IMR-90 (cell line): ENCODE measurements around the gene OMG. TPM values are rescaled to one million over a fixed set of nuclear protein-coding genes. Genes with fewer than 3 reads are reported as not detected.

ENCODE experiments used
- ATAC-seq: fragments of 200-7000 bp; cut with Tn5 transposase; 2 replicates; pipeline ENCODE4 v1.9.1; 2020; ENCODE audit warnings: low read depth, mild to moderate bottlenecking, moderate library complexity
- BruUV-seq: library from RNA; stranded (reverse); fragments of 400-500 nt; replicated peaks from 2 replicates; lab custom pipeline; 2021; lab: Mats Ljungman, UMichigan
- CTCF ChIA-PET: fragments of 300-600 bp; formaldehyde crosslinking; extraction: SDS; loops from one replicate; lab custom pipeline; 2021; ENCODE audit warnings: antibody characterized with exemption; lab: Yijun Ruan, JAX
- POLR2A ChIA-PET: fragments of 300-600 bp; sonication (Branson Sonifier 250); formaldehyde crosslinking; loops from one replicate; lab custom pipeline; 2022; ENCODE audit warnings: antibody characterized with exemption; ENCODE audit not compliant: unreplicated experiment; lab: Charles Lee
- DNase-seq: peaks from one replicate; pipeline ENCODE4 v3.0.0; 2013
- H2AFZ ChIP-seq: replicated peaks from 2 replicates; pipeline ENCODE3; 2013; ENCODE audit warnings: low read length, mild to moderate bottlenecking; ENCODE audit not compliant: poor library complexity
- H2AK5ac ChIP-seq: 2 replicates; pipeline ENCODE4 v1.6.1; 2013; ENCODE audit warnings: low read depth, low read length, inconsistent platforms
- H2AK9ac ChIP-seq: replicated peaks from 2 replicates; pipeline ENCODE3; 2013; ENCODE audit warnings: mild to moderate bottlenecking, low read depth, low read length, moderate library complexity; ENCODE audit not compliant: poor library complexity
- H2BK120ac ChIP-seq: 2 replicates; pipeline ENCODE4 v1.6.1; 2013; ENCODE audit warnings: low read depth, low read length, inconsistent platforms
- H2BK15ac ChIP-seq: 3 replicates; pipeline ENCODE4 v1.6.1; 2013; ENCODE audit warnings: low read depth, low read length, inconsistent platforms
- H2BK20ac ChIP-seq: 2 replicates; pipeline ENCODE4 v1.6.1; 2013; ENCODE audit warnings: low read depth, mild to moderate bottlenecking, inconsistent platforms, low read length, moderate library complexity
- H2BK5ac ChIP-seq: 2 replicates; pipeline ENCODE4 v1.6.1; 2013; ENCODE audit warnings: mild to moderate bottlenecking, low read depth, low read length, inconsistent platforms; ENCODE audit not compliant: poor library complexity, severe bottlenecking
- H3K14ac ChIP-seq: replicated peaks from 2 replicates; pipeline ENCODE4 v1.6.1; 2013; ENCODE audit warnings: low read depth, low read length, inconsistent platforms
- H3K18ac ChIP-seq: 2 replicates; pipeline ENCODE4 v1.6.1; 2013; ENCODE audit warnings: low read depth, low read length, control low read depth
- H3K23ac ChIP-seq: 2 replicates; pipeline ENCODE4 v1.6.1; 2013; ENCODE audit warnings: low read depth, low read length, inconsistent platforms
- H3K27ac ChIP-seq: 2 replicates; pipeline ENCODE4 v1.5.1; 2013; ENCODE audit warnings: mild to moderate bottlenecking, control low read depth, low read length; ENCODE audit not compliant: insufficient read depth
- H3K27me3 ChIP-seq: 2 replicates; pipeline ENCODE4 v1.6.1; 2013; ENCODE audit warnings: low read length; ENCODE audit not compliant: control insufficient read depth, insufficient read depth
- H3K36me3 ChIP-seq: 2 replicates; pipeline ENCODE4 v1.6.1; 2013; ENCODE audit warnings: low read length, mixed read lengths; ENCODE audit not compliant: control insufficient read depth, insufficient read depth
- H3K4ac ChIP-seq: 2 replicates; pipeline ENCODE4 v1.6.1; 2013; ENCODE audit warnings: low read depth, low read length, inconsistent platforms
- H3K4me1 ChIP-seq: 2 replicates; pipeline ENCODE4 v1.6.1; 2013; ENCODE audit warnings: low read length, mixed read lengths; ENCODE audit not compliant: control insufficient read depth, insufficient read depth
- H3K4me2 ChIP-seq: 2 replicates; pipeline ENCODE4 v1.6.1; 2013; ENCODE audit warnings: low read depth, mild to moderate bottlenecking, control low read depth, low read length, moderate library complexity
- H3K4me3 ChIP-seq: 2 replicates; pipeline ENCODE4 v1.5.1; 2013; ENCODE audit warnings: low read depth, mild to moderate bottlenecking, control low read depth, low read length, moderate library complexity; ENCODE audit not compliant: insufficient read depth
- H3K56ac ChIP-seq: 2 replicates; pipeline ENCODE4 v1.6.1; 2013; ENCODE audit warnings: low read length, inconsistent platforms; ENCODE audit not compliant: insufficient read depth; ENCODE audit errors: extremely low read depth
- H3K79me1 ChIP-seq, 2 experiments: 2 replicates each; pipeline ENCODE4 v1.6.1; 2013; ENCODE audit warnings: low read length in 2 of 2, inconsistent platforms in 1 of 2, low read depth in 1 of 2
- H3K9ac ChIP-seq: 2 replicates; pipeline ENCODE4 v1.6.1; 2013; ENCODE audit warnings: low read depth, low read length, control low read depth
- H3K9me1 ChIP-seq: 2 replicates; pipeline ENCODE4 v1.6.1; 2013; ENCODE audit warnings: low read length, inconsistent platforms; ENCODE audit not compliant: insufficient read depth
- H3K9me3 ChIP-seq: 2 replicates; pipeline ENCODE4 v1.6.1; 2013; ENCODE audit warnings: low read length; ENCODE audit not compliant: control insufficient read depth, insufficient read depth
- H4K20me1 ChIP-seq: 2 replicates; pipeline ENCODE4 v1.6.1; 2013; ENCODE audit warnings: low read length, inconsistent platforms; ENCODE audit not compliant: insufficient read depth
- H4K5ac ChIP-seq: 2 replicates; pipeline ENCODE4 v1.6.1; 2013; ENCODE audit warnings: mild to moderate bottlenecking, low read depth, low read length, control low read depth
- H4K8ac ChIP-seq, 2 experiments: 2 replicates each; pipeline ENCODE4 v1.6.1; 2013; ENCODE audit warnings: low read depth in 2 of 2, low read length in 2 of 2, control low read depth in 1 of 2, inconsistent platforms in 1 of 2
- H4K91ac ChIP-seq: 2 replicates; pipeline ENCODE4 v1.6.1; 2013; ENCODE audit warnings: low read depth, low read length, inconsistent platforms; ENCODE audit not compliant: insufficient read depth
- BHLHE40 ChIP-seq: fragments of 150-350 bp; IDR thresholded peaks from 2 replicates; pipeline ENCODE4 v1.6.1; 2016; ENCODE audit warnings: mild to moderate bottlenecking, low read depth, low read length
- CEBPB ChIP-seq: IDR thresholded peaks from 2 replicates; pipeline ENCODE4 v1.6.1; 2012; ENCODE audit warnings: low read depth, low read length, improper control_type of control experiment
- CHD1 ChIP-seq: IDR thresholded peaks from 2 replicates; pipeline ENCODE4 v1.6.1; 2012; ENCODE audit warnings: low read depth, low read length, improper control_type of control experiment
- CTCF ChIP-seq: conservative IDR thresholded peaks from 2 replicates; pipeline ENCODE4 v1.5.1; 2012; ENCODE audit warnings: mild to moderate bottlenecking, low read depth, low read length, improper control_type of control experiment
- FOS ChIP-seq: fragments of 150-350 bp; IDR thresholded peaks from 2 replicates; pipeline ENCODE4 v1.6.1; 2016; ENCODE audit warnings: low read depth, low read length
- MAFK ChIP-seq: IDR thresholded peaks from 2 replicates; pipeline ENCODE4 v1.6.1; 2012; ENCODE audit warnings: low read depth, low read length, improper control_type of control experiment
- MAZ ChIP-seq: IDR thresholded peaks from 2 replicates; pipeline ENCODE4 v1.6.1; 2012; ENCODE audit warnings: low read depth, mild to moderate bottlenecking, low read length, improper control_type of control experiment, moderate library complexity, borderline replicate concordance
- NFE2L2 ChIP-seq: fragments of 150-350 bp; IDR thresholded peaks from 2 replicates; pipeline ENCODE4 v1.6.1; 2016; ENCODE audit warnings: low read depth, mild to moderate bottlenecking, low read length
- POLR2A ChIP-seq: IDR thresholded peaks from 2 replicates; pipeline ENCODE4 v1.6.1; 2012; ENCODE audit warnings: mild to moderate bottlenecking, low read depth, low read length
- RFX5 ChIP-seq: IDR thresholded peaks from 2 replicates; pipeline ENCODE4 v1.8.0; 2012; ENCODE audit warnings: low read depth, mild to moderate bottlenecking, low read length, moderate library complexity
- USF2 ChIP-seq: fragments of 150-350 bp; IDR thresholded peaks from 2 replicates; pipeline ENCODE4 v1.6.1; 2017; ENCODE audit warnings: mild to moderate bottlenecking, antibody characterized with exemption, low read length, low read depth
- WGBS, 2 experiments: methylation state at CpG; one replicate each; pipeline versions ENCODE4 v1.1.5 to v1.1.7; 2013; ENCODE audit warnings: missing lambda C conversion rate in 2 of 2; ENCODE audit not compliant: insufficient read length in 1 of 2; ENCODE audit errors: extremely low coverage in 2 of 2; 5-methylcytosine and 5-hydroxymethylcytosine counted together
- dilution Hi-C: fragments of 300-500 bp; cut with HindIII; formaldehyde crosslinking; loops from one replicate; pipeline ENCODE4 v1.14.3; 2018; ENCODE audit warnings: low sequenced_read_pairs; ENCODE audit not compliant: unreplicated experiment
- in situ Hi-C: fragments of 300-500 bp; cut with MboI; formaldehyde crosslinking; loops from 3 replicates; pipeline ENCODE4 v1.14.3; 2019; ENCODE audit warnings: low sequenced_read_pairs, inconsistent platforms, mixed read lengths
- intact Hi-C: fragments of 100-400 bp; cut with micrococcal nuclease; formaldehyde crosslinking; loops from 2 replicates; pipeline ENCODE4 v1.10.0; 2022
- polyA plus RNA-seq, 3 experiments: library from polyadenylated mRNA; depleted of rRNA; stranded (reverse); fragments of >200 nt; gene quantifications; 2 replicates each; pipeline ENCODE4 v1.2.3, GENCODE V29; 2012; ENCODE audit warnings: low replicate concordance in 1 of 3
- total RNA-seq: library from RNA; depleted of rRNA; stranded (reverse); fragments of >200 nt; gene quantifications from 2 replicates; pipeline ENCODE4 v1.2.3, GENCODE V29; 2012

The OMG gene
- total and polyA plus RNA-seq, 2 of the 4 experiments (the other 2 are of a cell fraction): 0.18 TPM; not detected in 1

DNA sequence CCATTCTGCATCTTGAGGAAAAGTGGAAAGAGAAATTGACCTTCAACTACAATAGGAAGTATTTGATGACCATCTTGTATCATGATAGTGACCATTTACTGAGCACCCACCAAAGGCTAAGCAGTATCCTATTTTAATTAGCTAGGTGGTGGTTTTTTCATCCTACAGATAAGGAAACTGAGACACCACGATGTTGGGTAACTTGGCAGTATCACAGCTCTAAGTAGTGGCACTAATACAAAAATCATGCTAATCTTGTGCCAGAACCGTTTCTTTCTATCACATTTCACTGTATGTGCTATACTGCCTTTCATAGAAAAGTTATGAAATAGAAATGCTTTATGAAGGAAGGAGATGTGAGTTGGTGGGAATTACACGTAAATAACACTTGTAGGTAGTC is 14.5 kb upstream of the OMG start:
- WGBS, 2 experiments: no CpG with 5 or more reads among the region's 3 CpGs
- in situ Hi-C loops: no loop called here

More for the DNA sequence above, 14.5 kb upstream of the OMG start:
- no peak overlapping the region for H2BK5ac ChIP-seq
- H3K14ac ChIP-seq: no peak overlapping the region
- no peak overlapping the region for H3K4me2 ChIP-seq
- H4K8ac ChIP-seq: no peak overlapping the region
- no peak overlapping the region for H2AFZ ChIP-seq
- no peak overlapping the region for H3K18ac ChIP-seq
- H2AK5ac ChIP-seq: no peak overlapping the region
- no peak overlapping the region for H2AK9ac ChIP-seq
- TF ChIP-seq POLR2A (no peak), NFE2L2 (no peak), BHLHE40 (no peak), FOS (no peak), CEBPB (no peak), MAZ (no peak), MAFK (no peak), USF2 (no peak), RFX5 (no peak), CTCF (no peak), CHD1 (no peak)
- H4K20me1 ChIP-seq: no peaks in the 10 kb centered on the region; the same call in 1 of the 2 replicates
- H3K79me1 ChIP-seq: peaks cover 11 to 40% of the 10 kb centered on the region in 2 experiments; a peak in 3 of 4 replicates
- no peak overlapping the region for H3K4me3 ChIP-seq
- H3K4ac ChIP-seq: no peak overlapping the region
- H3K27me3 ChIP-seq: no peaks in the 10 kb centered on the region
- dilution Hi-C loops (no loop called here), intact Hi-C loops (no loop called here)
- no peak overlapping the region for H4K5ac ChIP-seq
- no peak overlapping the region; the same call in 1 of the 2 replicates for H3K23ac ChIP-seq
- no peak overlapping the region for H2BK15ac ChIP-seq
- no peaks in the 10 kb centered on the region; the same call in none of the 2 replicates for H3K9me1 ChIP-seq
- H3K4me1 ChIP-seq: peaks cover 2% of the 10 kb centered on the region; the same call in 1 of the 2 replicates
- ChIA-PET POLR2A (interaction anchor here (0.6 kb wide), 1 partner anchor 12 kb away, joined by 4 read pairs; no protein-coding TSS in a partner anchor), CTCF (no interaction called here)
- BruUV-seq: no TSS peak
- H2BK20ac ChIP-seq: no peak overlapping the region
- ATAC-seq (no peak), DNase-seq (no peak)
- H3K36me3 ChIP-seq: no peaks in the 10 kb centered on the region; the same call in 1 of the 2 replicates
- no peak overlapping the region for H3K27ac ChIP-seq
- no peaks in the 10 kb centered on the region for H3K9me3 ChIP-seq
- H4K91ac ChIP-seq: no peak overlapping the region
- no peak overlapping the region for H3K9ac ChIP-seq
- no peak overlapping the region for H2BK120ac ChIP-seq
- no peak overlapping the region for H3K56ac ChIP-seq
